Gastrocnemius medialis (tissue), 4 donors: Measurements from ENCODE around the gene OPRL1. TPM values are rescaled to one million over a fixed set of nuclear protein-coding genes. Genes with fewer than 3 reads are reported as not detected.
"Not testable (repeated sequence)": the region's sequence is repeated elsewhere in the genome, so short reads cannot be mapped to it uniquely, and the experiment has no call there.

ENCODE experiments used
- ATAC-seq, 2 donors: fragments of 150-250 bp; one replicate each; pipeline ENCODE4 v1.9.1; 2016
- DNase-seq, 2 donors: peaks; one replicate each; pipeline ENCODE4 v3.0.0-alpha.2; 2019
- H3K27ac ChIP-seq, 4 donors: fragments of 200-600 bp; sonication (generic); 1 replicate in 1 of 4; 2 replicates in 3 of 4; pipeline ENCODE4 v1.5.1; 2016 to 2018; ENCODE audit warnings: mild to moderate bottlenecking in 2 of 4, moderate library complexity in 1 of 4
- H3K27me3 ChIP-seq, 3 donors: fragments of 200-600 bp; sonication (generic) in 2 of 3; 1 replicate in 1 of 3; 2 replicates in 2 of 3; pipeline versions ENCODE4 v1.5.1 to v1.6.0; 2016 to 2019; ENCODE audit warnings: mild to moderate bottlenecking in 1 of 3, moderate library complexity in 1 of 3
- H3K36me3 ChIP-seq, 2 donors: fragments of 200-600 bp; sonication (generic) in 1 of 2; one replicate each; pipeline ENCODE4 v1.5.1; 2017 to 2018
- H3K4me1 ChIP-seq, 2 donors: fragments of 200-600 bp; sonication (generic) in 1 of 2; one replicate each; pipeline ENCODE4 v1.5.1; 2016 to 2017; ENCODE audit warnings: mild to moderate bottlenecking in 2 of 2
- H3K4me3 ChIP-seq, 4 donors: fragments of 200-600 bp; sonication (generic) in 3 of 4; 1 replicate in 1 of 4; 2 replicates in 3 of 4; pipeline ENCODE4 v1.5.1; 2016 to 2019; ENCODE audit warnings: mild to moderate bottlenecking in 2 of 4
- H3K9me3 ChIP-seq, 3 donors: fragments of 200-600 bp; sonication (generic) in 2 of 3; 1 replicate in 1 of 3; 2 replicates in 2 of 3; pipeline ENCODE4 v1.5.1; 2016 to 2019
- POLR2A ChIP-seq, 2 donors: fragments of 450-650 bp; IDR thresholded peaks; one replicate each; pipeline ENCODE4 v1.6.1; 2017; ENCODE audit warnings: antibody characterized with exemption in 2 of 2, mild to moderate bottlenecking in 2 of 2, moderate library complexity in 2 of 2
- in situ Hi-C, 4 donors: fragments of 200-750 bp; cut with MboI; loops; one replicate each; pipeline versions ENCODE4 v1.15.0 to v1.8.0; 2017; ENCODE audit warnings: low sequenced_read_pairs in 4 of 4
- intact Hi-C: fragments of 100-400 bp; cut with DNase I; formaldehyde crosslinking; loops from one replicate; pipeline ENCODE4 v1.15.1; 2023; ENCODE audit warnings: low total_unique reads
- total RNA-seq, 4 donors: library from RNA; depleted of rRNA; stranded (reverse); fragments of >200 nt; gene quantifications; one replicate each; pipeline versions ENCODE4 v1.1.0 to v1.2.3, GENCODE V29; 2016
- TF ChIP-seq, protein P1 (sequence below), 5 experiments: fragments of 450-650 bp in 3 of 5; fragments of 200-600 bp in 2 of 5; sonication (generic) in 2 of 5; IDR thresholded peaks in 4 of 5; conservative IDR thresholded peaks in 1 of 5; 1 replicate in 4 of 5; 2 replicates in 1 of 5; pipeline ENCODE4 v1.5.1; 2016 to 2019; ENCODE audit warnings: antibody characterized with exemption in 5 of 5, mild to moderate bottlenecking in 3 of 5, moderate library complexity in 3 of 5

The OPRL1 gene
- total RNA-seq, 4 donors from 2014 or later, result 0.10 to 0.68 (median 0.15) TPM

DNA sequence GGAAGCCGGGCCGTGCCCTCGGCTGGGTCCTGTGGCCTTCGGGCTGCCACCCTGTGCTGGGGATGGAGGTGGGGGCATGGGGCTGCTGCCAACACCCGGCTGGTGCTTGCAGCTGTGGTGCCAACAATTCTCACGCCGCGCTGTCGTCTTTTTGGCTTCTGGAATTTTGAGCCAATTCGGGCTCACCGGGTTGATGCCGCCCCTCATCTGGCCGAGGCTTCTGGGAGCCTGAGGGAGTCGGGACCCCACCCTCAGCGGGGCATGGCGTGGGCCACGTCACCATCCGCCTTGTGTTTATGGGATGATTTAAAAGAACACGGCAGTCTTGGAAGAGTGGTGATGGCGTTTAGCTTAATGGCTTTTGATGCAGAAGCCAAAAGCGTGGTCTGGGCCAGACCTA, 36.1 kb downstream of the OPRL1 start:
- in situ Hi-C loops, result no loop called here
- intact Hi-C loops, result no loop called here
- Histone ChIP-seq H3K4me1 (no peaks in the 10 kb centered on the region), H3K4me3 (no peak overlapping the region), H3K27me3 (peaks cover 0 to 2% (median 0%) of the 10 kb centered on the region in 3 donors), H3K36me3 (no peaks in the 10 kb centered on the region), H3K9me3 (no peaks in the 10 kb centered on the region), H3K27ac (no peak overlapping the region)
- TF ChIP-seq POLR2A (IDR thresholded peaks at IDR 0.05), result no peak
- TF ChIP-seq, protein P1, sequence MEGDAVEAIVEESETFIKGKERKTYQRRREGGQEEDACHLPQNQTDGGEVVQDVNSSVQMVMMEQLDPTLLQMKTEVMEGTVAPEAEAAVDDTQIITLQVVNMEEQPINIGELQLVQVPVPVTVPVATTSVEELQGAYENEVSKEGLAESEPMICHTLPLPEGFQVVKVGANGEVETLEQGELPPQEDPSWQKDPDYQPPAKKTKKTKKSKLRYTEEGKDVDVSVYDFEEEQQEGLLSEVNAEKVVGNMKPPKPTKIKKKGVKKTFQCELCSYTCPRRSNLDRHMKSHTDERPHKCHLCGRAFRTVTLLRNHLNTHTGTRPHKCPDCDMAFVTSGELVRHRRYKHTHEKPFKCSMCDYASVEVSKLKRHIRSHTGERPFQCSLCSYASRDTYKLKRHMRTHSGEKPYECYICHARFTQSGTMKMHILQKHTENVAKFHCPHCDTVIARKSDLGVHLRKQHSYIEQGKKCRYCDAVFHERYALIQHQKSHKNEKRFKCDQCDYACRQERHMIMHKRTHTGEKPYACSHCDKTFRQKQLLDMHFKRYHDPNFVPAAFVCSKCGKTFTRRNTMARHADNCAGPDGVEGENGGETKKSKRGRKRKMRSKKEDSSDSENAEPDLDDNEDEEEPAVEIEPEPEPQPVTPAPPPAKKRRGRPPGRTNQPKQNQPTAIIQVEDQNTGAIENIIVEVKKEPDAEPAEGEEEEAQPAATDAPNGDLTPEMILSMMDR (IDR thresholded peaks at IDR 0.05 in 4 of 5, conservative IDR thresholded peaks at IDR 0.05 in 1 of 5), result no peak
- DNase-seq (no peak), ATAC-seq (no peak)

- no peaks in the 10 kb centered on the region for H3K36me3 ChIP-seq
- no peak overlapping the region for H3K27ac ChIP-seq
- no peaks in the 10 kb centered on the region for H3K9me3 ChIP-seq
- peaks cover 0 to 10% (median 3%) of the 10 kb centered on the region in 3 donors for H3K27me3 ChIP-seq
- DNase-seq (no peak), ATAC-seq (no peak)
- TF ChIP-seq POLR2A (IDR thresholded peaks at IDR 0.05), result no peak
- TF ChIP-seq, protein P1 (IDR thresholded peaks at IDR 0.05 in 4 of 5, conservative IDR thresholded peaks at IDR 0.05 in 1 of 5), result no peak
- no peak overlapping the region for H3K4me3 ChIP-seq
- intact Hi-C loops, result no loop called here
- in situ Hi-C loops, result no loop called here
- no peaks in the 10 kb centered on the region for H3K4me1 ChIP-seq
Observed at GRCh38 chr20:64116541-64117431, 36.9 kb downstream of the OPRL1 start.

- H3K36me3 ChIP-seq, H3K27ac ChIP-seq, intact Hi-C loops, H3K4me1 ChIP-seq, in situ Hi-C loops, H3K4me3 ChIP-seq, DNase-seq, ATAC-seq, H3K9me3 ChIP-seq: not testable (repeated sequence)
- H3K27me3 ChIP-seq, result peaks cover 0 to 11% (median 6%) of the 10 kb centered on the region in 3 donors
Observed at GRCh38 chr20:64117432-64117777, 37.5 kb downstream of the OPRL1 start.

DNA sequence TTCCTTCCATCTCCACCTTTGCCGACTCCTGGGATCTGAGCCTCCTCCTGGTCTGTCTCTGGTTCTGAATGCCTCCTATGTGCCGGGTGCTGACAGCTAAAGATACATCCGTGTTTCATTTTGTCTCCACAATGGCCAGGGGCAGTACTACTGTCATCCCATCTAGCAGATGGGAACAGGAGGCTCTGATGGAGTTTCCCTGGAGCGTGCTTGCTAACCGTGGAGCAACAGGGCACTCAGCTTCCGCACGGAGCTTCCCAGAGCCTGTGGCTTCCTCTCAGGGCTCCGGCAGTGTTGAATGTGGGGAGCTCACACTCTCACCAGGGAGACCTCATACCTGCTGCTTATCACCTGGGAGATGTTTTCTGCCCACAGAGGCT, 39.4 kb downstream of the OPRL1 start:
- no peak overlapping the region for H3K27ac ChIP-seq
- no peaks in the 10 kb centered on the region for H3K36me3 ChIP-seq
- H3K9me3 ChIP-seq, result no peaks in the 10 kb centered on the region
- H3K4me1 ChIP-seq, result no peaks in the 10 kb centered on the region
- no peak overlapping the region for H3K4me3 ChIP-seq
- in situ Hi-C loops (no loop called here), intact Hi-C loops (no loop called here)
- ATAC-seq (no peak), DNase-seq (no peak)
- peaks cover 0 to 15% (median 12%) of the 10 kb centered on the region in 3 donors for H3K27me3 ChIP-seq
- TF ChIP-seq, protein P1 (IDR thresholded peaks at IDR 0.05 in 4 of 5, conservative IDR thresholded peaks at IDR 0.05 in 1 of 5), result no peak
- TF ChIP-seq POLR2A (IDR thresholded peaks at IDR 0.05), result no peak

GRCh38 chr20:64119681-64120341, 39.9 kb downstream of the OPRL1 start:
- Histone ChIP-seq H3K27ac (no peak overlapping the region), H3K27me3 (peaks cover 0 to 19% (median 14%) of the 10 kb centered on the region in 3 donors), H3K9me3 (no peaks in the 10 kb centered on the region), H3K4me3 (no peak overlapping the region), H3K4me1 (no peaks in the 10 kb centered on the region), H3K36me3 (no peaks in the 10 kb centered on the region)
- intact Hi-C loops (loop anchor here (1.0 kb wide), 2 partner anchors 37 to 81 kb away; no protein-coding TSS in a partner anchor), in situ Hi-C loops (no loop called here)
- TF ChIP-seq POLR2A (IDR thresholded peaks at IDR 0.05), result no peak
- TF ChIP-seq, protein P1 (IDR thresholded peaks at IDR 0.05 in 4 of 5, conservative IDR thresholded peaks at IDR 0.05 in 1 of 5), result no peak
- DNase-seq (no peak), ATAC-seq (no peak)
